Measurements from ENCODE around the gene METTL9.

Gene METTL9

DNA sequence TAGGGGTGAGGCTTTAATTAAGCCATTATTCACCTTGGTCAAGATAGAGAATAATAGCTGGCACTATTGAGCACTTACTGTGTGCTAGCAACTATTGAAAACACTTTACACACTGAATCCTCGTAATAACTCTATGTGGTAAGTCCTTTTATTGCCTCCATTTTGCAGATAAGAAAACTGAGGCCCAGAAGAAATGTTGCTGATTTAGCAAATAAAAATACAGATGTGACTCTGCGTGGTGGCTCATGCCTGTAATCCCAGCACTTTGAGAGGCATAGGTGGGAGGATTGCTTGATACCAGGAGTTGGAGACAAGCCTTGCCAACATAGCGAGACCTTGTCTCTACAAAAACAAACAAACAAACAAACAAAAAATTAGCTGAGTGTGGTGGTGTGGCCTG lies 83.8 kb downstream of the METTL9 start:
- TF ChIP-seq, protein P1, sequence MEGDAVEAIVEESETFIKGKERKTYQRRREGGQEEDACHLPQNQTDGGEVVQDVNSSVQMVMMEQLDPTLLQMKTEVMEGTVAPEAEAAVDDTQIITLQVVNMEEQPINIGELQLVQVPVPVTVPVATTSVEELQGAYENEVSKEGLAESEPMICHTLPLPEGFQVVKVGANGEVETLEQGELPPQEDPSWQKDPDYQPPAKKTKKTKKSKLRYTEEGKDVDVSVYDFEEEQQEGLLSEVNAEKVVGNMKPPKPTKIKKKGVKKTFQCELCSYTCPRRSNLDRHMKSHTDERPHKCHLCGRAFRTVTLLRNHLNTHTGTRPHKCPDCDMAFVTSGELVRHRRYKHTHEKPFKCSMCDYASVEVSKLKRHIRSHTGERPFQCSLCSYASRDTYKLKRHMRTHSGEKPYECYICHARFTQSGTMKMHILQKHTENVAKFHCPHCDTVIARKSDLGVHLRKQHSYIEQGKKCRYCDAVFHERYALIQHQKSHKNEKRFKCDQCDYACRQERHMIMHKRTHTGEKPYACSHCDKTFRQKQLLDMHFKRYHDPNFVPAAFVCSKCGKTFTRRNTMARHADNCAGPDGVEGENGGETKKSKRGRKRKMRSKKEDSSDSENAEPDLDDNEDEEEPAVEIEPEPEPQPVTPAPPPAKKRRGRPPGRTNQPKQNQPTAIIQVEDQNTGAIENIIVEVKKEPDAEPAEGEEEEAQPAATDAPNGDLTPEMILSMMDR (IDR thresholded peaks at IDR 0.05), result no peak

GRCh38 chr16:21684199-21684598 lies 84.8 kb downstream of the METTL9 start:
- TF ChIP-seq, protein P1 (IDR thresholded peaks at IDR 0.05), result peak; percentile 54

DNA sequence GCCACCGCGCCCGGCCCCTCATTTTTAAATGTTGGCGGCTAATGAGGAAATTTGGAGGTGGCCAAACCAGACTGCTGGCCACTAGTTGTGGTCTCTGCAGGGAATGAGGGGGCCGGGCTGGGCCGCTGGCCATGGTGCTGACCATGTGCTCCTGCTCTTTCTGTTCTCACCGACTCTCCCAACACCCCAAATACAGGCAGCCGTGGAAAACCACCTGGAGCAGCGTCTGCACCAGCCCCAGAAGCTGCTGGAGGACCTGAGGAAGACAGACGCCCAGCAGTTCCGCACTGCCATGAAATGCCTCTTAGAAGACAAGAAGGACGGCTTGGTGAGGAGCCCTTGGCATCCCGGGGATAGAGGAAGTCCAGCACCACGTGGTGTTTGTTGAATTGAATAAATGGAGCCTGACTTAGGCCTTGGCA lies 85.7 kb downstream of the METTL9 start:
- TF ChIP-seq, protein P1 (IDR thresholded peaks at IDR 0.05), result no peak

DNA sequence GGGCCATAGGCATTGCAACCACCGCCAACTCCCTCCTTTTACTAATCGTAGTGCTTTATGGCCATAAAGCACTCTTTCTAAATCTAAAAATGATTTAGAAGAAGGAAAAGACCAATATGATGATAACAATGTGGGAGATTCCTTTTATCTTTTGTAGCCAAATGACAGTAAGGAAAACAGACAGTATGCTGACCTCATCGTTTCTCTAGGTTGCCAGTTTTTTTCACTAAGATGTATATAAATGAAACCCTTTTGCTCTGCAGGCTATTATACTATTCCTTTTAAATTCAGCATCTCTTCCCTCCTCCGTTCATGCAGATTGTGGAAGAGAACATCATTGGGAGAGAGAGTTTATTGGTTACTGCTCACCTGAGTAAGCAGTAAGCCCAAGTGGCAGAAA lies 89.7 kb downstream of the METTL9 start:
- TF ChIP-seq, protein P1 (IDR thresholded peaks at IDR 0.05), result no peak

GRCh38 chr16:21694609-21695008 lies 95.2 kb downstream of the METTL9 start:
- TF ChIP-seq, protein P1 (IDR thresholded peaks at IDR 0.05), result no peak

GRCh38 chr16:21697032-21697431 lies 97.7 kb downstream of the METTL9 start:
- TF ChIP-seq, protein P1 (IDR thresholded peaks at IDR 0.05), result no peak

DNA sequence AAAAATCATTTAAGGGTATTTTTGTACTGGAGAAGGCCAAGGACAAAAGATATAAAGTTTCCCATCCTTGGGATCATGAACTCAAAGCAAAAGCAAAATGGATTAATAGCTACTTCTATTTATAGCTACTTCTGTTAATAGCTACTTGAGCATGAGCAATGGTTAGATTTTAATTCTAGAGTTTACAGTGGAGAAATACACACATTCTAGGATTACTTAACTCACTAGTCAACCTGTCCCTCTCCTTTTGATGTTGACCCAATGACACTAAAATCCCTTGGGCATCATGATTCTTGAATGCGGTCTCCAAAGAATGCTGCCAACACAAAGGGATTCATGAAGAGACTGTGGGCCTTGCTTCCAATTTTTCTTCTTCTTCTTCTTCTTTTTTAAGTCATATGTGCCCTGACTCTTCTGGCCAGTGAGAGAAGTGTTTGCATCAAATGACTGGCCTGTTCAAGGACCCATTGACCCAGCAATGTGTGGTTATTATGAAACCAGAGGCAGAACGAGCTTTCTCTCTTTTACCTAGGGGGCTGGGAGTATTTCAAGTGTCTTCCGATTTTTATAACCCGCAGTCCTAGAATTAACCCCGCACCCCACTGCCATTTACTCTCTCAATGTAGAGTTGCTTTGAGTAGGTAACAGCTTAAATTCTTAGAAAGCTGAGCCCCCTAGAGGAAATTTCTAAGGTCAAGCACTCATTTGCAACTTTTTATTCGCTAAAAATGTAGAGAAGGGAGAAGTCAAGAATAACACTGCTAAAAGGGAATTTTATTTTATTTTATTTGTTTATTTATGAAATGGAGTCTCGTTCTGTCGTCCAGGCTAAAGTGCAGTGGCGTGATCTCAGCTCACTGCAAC lies 99.0 kb downstream of the METTL9 start:
- TF ChIP-seq, protein P1 (IDR thresholded peaks at IDR 0.05), result no peak
